ENCODE measurements around the gene L3HYPDH.

L3HYPDH gene

DNA sequence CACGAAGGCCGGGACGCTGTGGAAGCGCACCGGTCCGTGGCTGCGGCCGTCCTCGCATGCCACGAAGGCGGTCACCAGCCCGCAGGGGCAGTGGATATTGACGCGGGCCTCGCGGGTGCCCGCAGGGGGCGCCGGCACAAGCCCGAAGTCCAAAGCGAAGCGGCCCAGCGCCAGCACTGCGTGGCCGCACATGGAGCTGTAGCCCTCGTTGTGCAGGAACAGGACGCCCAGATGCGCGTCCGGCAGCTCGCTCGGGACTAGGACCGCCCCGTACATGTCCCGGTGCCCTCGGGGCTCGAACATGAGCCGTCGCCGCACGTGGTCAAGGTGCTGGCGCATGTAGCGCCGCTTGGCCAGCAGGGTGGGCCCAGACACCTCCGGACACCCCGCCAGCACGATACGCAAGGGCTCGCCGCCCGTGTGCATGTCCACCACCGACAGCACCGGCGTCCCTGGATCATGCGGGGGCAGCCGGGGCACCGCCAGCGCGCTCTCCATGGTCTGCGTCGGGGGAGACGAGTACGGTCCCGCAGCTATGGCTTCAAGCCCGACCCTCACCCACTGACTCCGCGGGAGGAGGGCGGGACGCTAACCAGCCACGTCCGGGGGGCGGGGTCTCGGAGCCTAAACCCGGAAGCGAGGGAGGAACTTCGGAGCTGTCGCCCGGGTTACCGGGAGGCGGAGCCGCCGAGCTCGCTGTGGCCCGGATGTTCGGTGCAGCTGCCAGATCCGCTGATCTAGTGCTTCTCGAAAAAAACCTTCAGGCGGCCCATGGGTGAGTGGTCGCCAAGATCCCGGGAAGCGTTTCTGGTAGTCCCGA lies at the start of gene L3HYPDH, which contains the start of gene JKAMP:
TSS of gene L3HYPDH (minus strand) at position 590 of the 820 bp plus-strand sequence. CDS start at position 498, 92 bp downstream.
TSS of gene JKAMP (plus strand) at position 699 of the 820 bp plus-strand sequence. CDS start at position 772, 73 bp downstream.
- peak; percentile 99 for DNase-seq

DNA sequence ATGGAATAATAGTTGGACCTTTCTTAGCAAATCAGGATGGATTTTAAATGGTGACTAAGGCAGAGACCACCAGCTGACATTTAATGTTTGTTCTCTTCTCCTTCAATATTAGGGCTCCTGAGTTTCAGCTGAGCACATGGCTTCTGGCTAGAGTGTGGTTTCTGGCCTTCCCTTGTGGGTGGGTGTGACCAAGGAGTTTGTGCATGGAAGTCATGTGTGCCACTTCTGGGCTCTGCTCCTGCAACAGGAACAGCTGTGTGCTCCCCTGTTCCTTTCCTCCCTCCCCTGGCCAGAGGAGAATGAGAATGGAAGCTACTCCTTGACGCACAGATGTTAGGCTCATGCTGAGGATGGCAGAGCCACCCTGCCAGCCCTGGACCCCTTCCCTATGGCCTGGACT lies 48.2 kb upstream of the L3HYPDH start:
- no peak for DNase-seq

- no peak for DNase-seq
Measured at GRCh38 chr14:59530349-59530748, 46.1 kb upstream of the L3HYPDH start.

- DNase-seq = no peak
Measured at GRCh38 chr14:59529189-59529588, 45.0 kb upstream of the L3HYPDH start.

- DNase-seq = no peak
Measured at GRCh38 chr14:59520224-59520623, 36.0 kb upstream of the L3HYPDH start.

DNA sequence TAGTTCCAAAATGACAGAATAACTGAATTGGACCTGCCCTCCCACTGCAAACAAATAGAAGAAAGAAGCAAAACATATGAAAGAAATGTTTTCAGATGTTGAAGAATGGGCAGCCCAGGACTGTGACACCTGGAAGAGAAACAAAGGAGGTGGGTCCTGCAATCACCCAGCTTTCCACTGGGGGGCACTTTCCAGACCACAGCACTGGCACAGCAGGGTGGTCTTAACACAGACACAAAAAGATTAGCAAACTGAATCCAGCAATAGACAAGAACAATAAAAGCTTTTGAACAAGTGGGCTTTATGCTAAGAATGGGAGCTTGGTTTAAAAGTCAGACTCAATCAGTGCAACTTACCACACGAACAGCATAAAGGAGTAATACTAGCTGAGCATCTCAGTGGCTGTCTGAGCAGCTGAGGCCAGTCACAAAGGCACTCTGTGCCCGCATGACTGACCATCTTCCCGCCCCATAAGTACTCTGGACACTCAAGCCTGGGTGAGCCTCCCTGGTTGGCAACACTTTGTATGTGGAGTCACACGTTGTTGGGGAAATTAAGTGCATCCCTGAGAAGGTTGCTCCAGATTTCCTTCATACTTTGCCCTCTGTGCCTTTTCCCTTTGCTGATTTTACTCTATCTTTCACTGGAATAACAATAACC lies 27.8 kb upstream of the L3HYPDH start:
- no peak for DNase-seq

GRCh38 chr14:59510966-59511365 lies 26.8 kb upstream of the L3HYPDH start:
- DNase-seq = no peak

DNA sequence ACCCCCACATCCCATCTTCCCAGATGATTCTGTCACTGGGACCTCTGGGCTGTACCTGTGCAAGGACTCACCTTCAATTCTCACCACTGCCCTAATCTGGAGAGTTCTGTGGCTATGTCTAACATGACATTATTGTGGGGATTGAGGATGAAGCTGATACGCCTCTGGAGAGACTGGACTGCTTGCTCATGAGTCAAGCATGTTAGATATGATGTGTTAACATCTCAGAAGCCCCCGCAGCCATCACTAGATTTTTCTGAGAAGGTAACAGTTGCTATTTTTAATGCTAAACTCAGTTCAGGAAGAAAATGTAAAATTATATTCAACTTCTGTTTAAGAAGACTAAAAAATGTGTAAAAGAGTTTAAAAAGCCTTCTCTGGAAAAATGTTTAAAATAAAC lies 25.8 kb upstream of the L3HYPDH start:
- no peak for DNase-seq

- no peak for DNase-seq
Measured at GRCh38 chr14:59509101-59509500, 24.9 kb upstream of the L3HYPDH start.

GRCh38 chr14:59507752-59508103 lies 23.5 kb upstream of the L3HYPDH start:
- no peak for DNase-seq

DNA sequence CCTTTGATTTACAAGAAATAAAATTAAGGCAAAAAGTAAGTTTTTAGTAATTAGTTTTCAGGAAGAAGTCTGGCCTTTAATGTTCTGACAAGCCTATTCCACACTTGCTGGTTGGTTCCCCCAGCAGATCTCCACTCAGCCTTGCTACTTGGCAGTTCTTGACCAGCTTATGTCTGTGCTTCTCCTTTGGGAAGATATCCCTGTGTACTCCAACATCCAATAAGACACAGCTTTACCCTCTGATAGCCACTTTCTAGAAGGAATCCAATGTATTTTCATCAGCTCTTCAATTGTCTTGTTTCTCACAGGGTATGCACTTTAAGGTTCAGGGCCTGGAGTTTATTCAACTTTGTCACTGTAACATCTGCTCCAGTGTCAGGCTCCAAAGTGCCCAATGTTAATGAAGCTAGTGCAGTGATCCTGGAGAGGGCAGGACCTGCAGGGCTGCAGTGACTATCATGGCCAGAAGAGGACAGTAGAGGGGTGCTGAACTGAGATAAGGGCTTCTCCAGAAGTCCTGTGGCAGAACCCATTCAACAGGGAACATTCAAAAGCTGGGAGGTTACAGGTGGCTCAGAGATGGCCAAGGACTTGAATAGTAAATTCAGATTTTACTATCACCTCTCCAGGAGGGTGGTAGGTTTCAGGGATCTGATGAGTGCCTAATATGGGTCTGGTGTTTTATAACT lies 23.0 kb upstream of the L3HYPDH start:
- DNase-seq = peak; percentile 53

DNA sequence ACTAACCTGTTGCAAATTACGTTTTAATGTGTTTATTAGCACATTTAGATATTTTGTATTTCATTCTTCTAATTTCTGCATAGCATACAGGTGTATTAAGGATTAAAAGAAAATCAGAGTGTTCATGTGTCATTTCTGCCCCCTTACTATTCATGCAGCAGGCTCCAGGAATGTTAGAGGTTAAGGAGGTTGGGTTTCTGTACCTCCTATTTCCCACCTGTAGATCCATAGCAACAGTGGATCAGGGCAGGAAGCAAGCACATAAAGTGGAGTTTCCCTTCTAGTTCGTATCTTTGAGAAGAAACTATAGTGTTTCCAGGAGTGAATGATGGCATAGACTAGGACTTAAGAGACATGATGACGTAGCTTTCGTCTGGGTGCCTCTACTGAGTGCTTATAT lies 19.0 kb upstream of the L3HYPDH start:
- DNase-seq = no peak

- no peak for DNase-seq
Measured at GRCh38 chr14:59500732-59501131, 16.5 kb upstream of the L3HYPDH start.

DNA sequence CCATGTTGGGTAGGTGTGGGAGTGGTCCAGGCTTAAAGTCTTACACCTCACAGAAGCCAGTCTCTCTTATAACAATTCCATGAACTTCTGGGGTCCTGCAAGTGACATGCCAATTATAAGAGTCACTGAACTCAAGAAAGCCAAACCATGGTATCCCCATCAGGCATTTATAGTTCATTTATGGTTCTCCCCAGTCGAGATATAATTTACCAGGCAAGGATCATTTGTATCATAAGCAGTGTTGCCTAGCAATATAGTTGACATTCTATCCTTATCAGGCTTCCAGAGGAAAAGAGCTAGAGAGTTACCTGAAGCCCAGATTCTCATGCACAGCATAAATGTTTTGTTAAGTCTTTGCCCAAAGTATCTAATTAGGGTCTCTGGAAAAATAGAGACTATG lies 8.2 kb upstream of the L3HYPDH start:
- no peak for DNase-seq

GRCh38 chr14:59490756-59491155 lies 6.5 kb upstream of the L3HYPDH start:
- DNase-seq = no peak

DNA sequence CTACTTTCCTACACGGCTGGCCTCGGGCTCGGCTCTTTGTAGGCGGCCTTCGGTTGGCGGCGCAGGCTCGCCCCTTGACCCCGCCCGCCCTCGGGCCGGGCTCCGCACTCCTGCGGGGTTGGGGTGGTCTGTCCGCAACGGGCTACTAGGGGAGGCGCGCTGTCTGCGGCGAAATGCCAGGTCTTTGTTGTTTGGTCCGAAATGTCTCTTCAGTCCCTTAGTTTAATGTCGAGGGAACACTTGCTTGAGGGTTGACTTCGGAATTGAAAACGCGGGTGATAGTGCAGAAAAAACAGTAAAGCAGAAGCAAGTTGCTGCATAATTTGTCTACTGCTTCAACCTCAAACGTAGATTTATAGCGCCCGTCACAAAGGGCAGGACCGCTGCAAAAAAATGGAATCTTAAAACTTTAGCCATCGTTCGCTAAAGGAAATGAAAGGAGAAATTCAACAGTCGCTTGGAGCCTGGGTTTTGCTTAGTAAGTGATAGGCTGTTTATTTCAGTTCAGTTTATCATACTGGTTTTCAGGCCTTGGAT lies 499 bp upstream of the L3HYPDH start:
- no peak for DNase-seq

DNA sequence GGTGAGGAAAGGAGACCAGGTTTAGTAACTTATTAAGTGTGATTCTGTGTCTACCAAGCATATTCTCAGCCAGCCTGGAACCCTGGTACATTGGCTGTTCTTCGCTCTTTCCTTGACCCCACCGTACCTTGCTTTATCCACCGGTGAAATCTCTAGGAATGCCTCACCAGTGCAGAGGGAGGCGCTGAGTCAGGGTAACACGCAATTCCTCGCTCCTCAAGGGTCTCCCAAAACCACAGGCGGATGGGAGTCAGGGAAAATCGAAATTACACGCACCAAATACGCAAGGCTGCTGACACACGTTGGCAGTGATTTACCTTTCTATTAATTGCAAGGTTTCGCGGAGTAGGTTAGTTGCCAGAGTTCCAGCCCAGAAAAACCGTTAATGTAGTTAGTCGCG lies 845 bp downstream of the L3HYPDH start:
- peak; percentile 50 for DNase-seq

DNA sequence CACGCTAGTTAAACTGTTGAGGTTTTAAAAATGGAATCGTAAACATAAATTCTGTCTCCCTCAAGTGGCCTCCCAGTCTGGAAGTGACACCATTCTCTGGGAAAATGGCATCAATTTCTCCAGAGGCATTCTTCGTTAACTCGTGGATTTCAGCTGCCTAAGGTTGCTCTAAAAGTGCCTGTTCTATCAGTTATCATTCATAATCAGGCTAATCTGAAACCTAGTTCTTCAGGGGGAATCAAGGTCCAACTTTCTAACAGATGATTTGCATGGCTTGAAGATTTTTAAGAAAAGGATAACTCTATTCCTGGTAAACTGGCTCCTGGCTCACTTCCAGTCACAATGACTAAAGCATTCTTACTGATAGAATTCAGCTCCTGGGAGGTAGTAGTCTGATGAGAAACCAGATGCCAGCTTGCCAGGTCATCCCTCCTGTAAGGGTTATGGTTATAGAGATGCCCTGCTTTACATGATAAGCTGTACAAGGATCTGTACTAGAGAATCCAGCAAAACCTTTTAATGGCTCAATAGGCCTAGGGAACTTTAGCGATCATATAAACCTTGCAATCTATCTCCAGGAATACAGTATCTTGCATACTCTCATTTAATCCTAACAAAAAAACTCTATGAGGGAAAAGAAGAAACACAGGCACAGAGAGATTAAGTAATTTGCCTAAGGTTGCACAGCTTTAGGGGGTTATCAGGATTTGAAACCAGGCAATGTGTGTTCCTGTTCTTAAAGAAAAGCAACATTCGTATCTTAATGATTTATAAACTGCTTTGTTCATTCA lies 1.5 kb downstream of the L3HYPDH start:
- DNase-seq = no peak

GRCh38 chr14:59481871-59482540 lies 2.2 kb downstream of the L3HYPDH start:
- DNase-seq = no peak

GRCh38 chr14:59481407-59481806 lies 2.8 kb downstream of the L3HYPDH start:
- no peak for DNase-seq

DNA sequence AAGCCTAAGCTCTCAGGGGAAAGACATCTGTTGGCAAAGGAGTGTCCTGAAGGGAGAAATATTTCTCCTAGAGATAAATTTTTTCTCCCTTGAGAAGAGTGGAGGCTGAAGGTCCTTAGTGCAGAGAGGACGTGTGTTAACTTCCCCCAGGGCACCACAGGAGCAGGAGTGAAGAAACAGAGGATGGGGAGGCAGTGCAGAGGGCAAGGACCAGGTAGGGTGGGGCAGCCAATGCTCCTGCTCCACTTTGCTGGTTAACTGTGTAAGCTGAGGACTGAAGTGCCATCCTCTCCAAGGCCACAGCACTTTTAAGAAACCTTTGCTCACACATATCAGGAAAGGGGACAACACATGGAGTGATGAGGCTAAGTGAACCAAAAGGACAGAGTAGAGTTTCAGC lies 4.0 kb downstream of the L3HYPDH start:
- DNase-seq = no peak

DNA sequence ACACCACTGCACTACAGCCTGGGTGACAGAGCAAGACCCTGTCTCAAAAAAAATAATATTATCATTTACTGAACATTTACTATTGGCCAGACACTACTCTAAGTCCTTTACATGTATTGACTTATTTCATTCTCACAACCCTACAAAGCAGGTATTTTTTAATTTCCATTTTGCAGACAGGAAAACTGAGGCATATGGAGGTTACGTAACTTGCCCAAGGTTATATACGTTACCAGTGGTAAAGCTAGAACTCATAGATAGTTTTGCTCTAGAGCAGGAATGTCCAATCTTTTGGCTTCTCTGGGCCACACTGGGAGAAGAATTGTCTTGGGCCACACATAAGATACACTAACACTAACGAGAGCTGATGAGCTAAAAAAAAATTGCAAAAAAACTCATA lies 5.7 kb downstream of the L3HYPDH start:
- DNase-seq = no peak

All from right forelimb (tissue), 1 donor.